IMR-90 (cell line): ENCODE results near the gene CCR5AS.

ENCODE experiments used
- BHLHE40 ChIP-seq: fragments of 150-350 bp; IDR thresholded peaks from 2 replicates; pipeline ENCODE4 v1.6.1; 2016; ENCODE audit warnings: mild to moderate bottlenecking, low read depth, low read length
- ELK1 ChIP-seq: fragments of 150-350 bp; IDR thresholded peaks from 2 replicates; pipeline ENCODE4 v1.6.1; 2016; ENCODE audit warnings: low read depth, mild to moderate bottlenecking, low read length, moderate library complexity, borderline replicate concordance
- MAZ ChIP-seq: IDR thresholded peaks from 2 replicates; pipeline ENCODE4 v1.6.1; 2012; ENCODE audit warnings: low read depth, mild to moderate bottlenecking, low read length, improper control_type of control experiment, moderate library complexity, borderline replicate concordance
- MXI1 ChIP-seq: IDR thresholded peaks from 2 replicates; pipeline ENCODE4 v1.6.1; 2012; ENCODE audit warnings: low read depth, mild to moderate bottlenecking, low read length, moderate library complexity, borderline replicate concordance
- POLR2A ChIP-seq: IDR thresholded peaks from 2 replicates; pipeline ENCODE4 v1.6.1; 2012; ENCODE audit warnings: mild to moderate bottlenecking, low read depth, low read length
- RAD21 ChIP-seq: IDR thresholded peaks from 2 replicates; pipeline ENCODE4 v1.6.1; 2012; ENCODE audit warnings: low read length, improper control_type of control experiment
- SMC3 ChIP-seq: fragments of 150-350 bp; IDR thresholded peaks from 2 replicates; pipeline ENCODE4 v1.6.1; 2016; ENCODE audit warnings: low read depth, mild to moderate bottlenecking, antibody characterized with exemption, low read length, moderate library complexity
- TF ChIP-seq, protein P1 (sequence below): conservative IDR thresholded peaks from 2 replicates; pipeline ENCODE4 v1.5.1; 2012; ENCODE audit warnings: mild to moderate bottlenecking, low read depth, low read length, improper control_type of control experiment
- TF ChIP-seq, protein P2 (sequence below): fragments of 150-350 bp; IDR thresholded peaks from 2 replicates; pipeline ENCODE4 v1.6.1; 2017; ENCODE audit warnings: mild to moderate bottlenecking, antibody characterized with exemption, low read length, low read depth

- TF ChIP-seq POLR2A, result no peak
- TF ChIP-seq, protein P1, sequence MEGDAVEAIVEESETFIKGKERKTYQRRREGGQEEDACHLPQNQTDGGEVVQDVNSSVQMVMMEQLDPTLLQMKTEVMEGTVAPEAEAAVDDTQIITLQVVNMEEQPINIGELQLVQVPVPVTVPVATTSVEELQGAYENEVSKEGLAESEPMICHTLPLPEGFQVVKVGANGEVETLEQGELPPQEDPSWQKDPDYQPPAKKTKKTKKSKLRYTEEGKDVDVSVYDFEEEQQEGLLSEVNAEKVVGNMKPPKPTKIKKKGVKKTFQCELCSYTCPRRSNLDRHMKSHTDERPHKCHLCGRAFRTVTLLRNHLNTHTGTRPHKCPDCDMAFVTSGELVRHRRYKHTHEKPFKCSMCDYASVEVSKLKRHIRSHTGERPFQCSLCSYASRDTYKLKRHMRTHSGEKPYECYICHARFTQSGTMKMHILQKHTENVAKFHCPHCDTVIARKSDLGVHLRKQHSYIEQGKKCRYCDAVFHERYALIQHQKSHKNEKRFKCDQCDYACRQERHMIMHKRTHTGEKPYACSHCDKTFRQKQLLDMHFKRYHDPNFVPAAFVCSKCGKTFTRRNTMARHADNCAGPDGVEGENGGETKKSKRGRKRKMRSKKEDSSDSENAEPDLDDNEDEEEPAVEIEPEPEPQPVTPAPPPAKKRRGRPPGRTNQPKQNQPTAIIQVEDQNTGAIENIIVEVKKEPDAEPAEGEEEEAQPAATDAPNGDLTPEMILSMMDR, result no peak
- no peak for TF ChIP-seq RAD21
- no peak for TF ChIP-seq MXI1
- TF ChIP-seq, protein P2, sequence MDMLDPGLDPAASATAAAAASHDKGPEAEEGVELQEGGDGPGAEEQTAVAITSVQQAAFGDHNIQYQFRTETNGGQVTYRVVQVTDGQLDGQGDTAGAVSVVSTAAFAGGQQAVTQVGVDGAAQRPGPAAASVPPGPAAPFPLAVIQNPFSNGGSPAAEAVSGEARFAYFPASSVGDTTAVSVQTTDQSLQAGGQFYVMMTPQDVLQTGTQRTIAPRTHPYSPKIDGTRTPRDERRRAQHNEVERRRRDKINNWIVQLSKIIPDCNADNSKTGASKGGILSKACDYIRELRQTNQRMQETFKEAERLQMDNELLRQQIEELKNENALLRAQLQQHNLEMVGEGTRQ, result no peak
- no peak for TF ChIP-seq BHLHE40
- no peak for TF ChIP-seq SMC3
- no peak for TF ChIP-seq MAZ
- TF ChIP-seq ELK1, result no peak
These were observed 45.2 kb downstream of the CCR5AS start for GRCh38 chr3:46361408-46362283.
